ENCODE data around the gene FAM227A. TPM values are rescaled to one million over a fixed set of nuclear protein-coding genes. Genes with fewer than 3 reads are reported as not detected.

FAM227A gene
- 0.83 and 2.5 TPM in 2 replicates for total RNA-seq (2014; rRNA removed; shearing (Covaris generic))

DNA sequence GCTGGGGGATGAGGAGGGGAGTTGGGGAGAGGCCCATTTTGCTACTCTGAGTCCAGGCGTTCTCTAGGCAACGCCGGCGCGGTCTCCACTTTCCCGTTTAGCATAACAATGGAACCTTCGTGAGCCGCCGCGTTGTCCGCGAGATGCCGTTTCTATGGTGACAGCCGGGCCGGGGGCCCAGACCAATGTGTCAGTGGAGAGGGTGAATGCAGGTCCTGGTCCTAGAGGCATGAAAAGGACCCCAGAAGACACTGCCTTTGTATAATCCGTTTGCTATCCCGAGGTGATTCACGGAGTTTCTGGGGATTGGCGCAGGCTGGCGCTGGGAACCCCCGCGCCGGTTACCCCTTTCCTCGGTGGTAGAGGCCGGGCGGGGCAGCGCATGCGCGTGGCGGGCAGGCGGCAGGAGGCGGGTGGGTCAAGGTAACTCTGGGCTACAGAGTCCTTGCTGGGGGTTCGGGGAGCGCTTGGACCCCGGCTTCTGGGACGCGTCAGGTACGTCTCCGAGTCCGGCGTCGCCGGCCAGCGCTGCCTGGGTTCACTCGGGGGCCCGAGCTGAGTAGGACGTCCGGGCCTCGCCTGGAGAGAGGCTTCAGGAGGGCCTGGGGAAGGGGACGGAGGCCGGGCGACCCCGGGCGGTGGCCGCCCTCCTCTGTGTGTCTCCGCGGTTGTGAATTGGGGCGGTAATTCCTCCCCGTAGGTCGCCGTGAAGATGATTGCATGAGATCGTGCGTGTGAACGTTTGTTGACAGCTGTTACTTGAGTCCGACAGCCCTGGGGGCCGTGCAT is at the start of gene FAM227A, which contains the start of gene CBY1:
Gene FAM227A (minus strand): TSS at position 137 of the 789 bp plus-strand sequence. CDS start 6,224 bp downstream, outside the sequence.
Gene CBY1 (plus strand): TSS at position 383 of the 789 bp plus-strand sequence. CDS start 11,417 bp downstream, outside the sequence.
- DNase-seq (ENCODE audit: low spot score) = peak; percentile 60

- peak; percentile 99 for DNase-seq (ENCODE audit: low spot score)
Observed at GRCh38 chr22:38705235-38706100, 49.3 kb upstream of the FAM227A start, which contains the start of gene GTPBP1. GTPBP1 (plus strand) TSS chr22:38705944; CDS start chr22:38705956, 12 bp downstream.

DNA sequence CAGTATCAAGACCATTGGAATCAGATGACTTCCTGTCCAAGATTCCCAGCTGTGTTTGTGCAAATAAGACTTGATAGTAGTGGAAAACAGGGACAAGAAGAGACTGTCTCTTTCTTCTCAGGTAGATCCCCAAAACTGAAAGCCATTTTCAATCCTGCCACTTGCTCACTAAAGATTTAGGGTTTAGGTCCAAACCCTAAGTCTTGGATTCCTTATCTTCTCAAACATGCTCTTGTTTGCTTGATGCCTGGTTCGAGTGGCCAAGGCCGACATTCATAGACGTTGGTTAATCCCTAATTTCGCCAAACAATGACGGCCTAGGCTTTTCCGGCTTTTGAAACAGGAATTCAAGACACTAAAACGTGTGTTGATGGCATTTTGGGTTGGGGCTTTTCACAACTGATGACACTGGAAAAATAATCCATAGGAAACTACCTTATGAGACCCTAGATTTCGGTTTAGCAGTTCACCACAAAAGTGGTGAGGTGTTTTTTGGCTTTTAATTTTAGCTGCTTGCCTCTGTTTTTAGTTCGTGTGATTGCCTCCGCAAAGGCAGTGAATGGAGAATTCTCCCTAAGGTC is 48.6 kb upstream of the FAM227A start:
- no peak for DNase-seq (ENCODE audit: low spot score)

GRCh38 chr22:38700789-38701628 is 44.8 kb upstream of the FAM227A start, which contains the start of gene JOSD1:
JOSD1 (minus strand) TSS chr22:38700943; CDS start chr22:38699987, 956 bp downstream.
- peak; percentile 63 for DNase-seq (ENCODE audit: low spot score)

- no peak for DNase-seq (ENCODE audit: low spot score)
Observed at GRCh38 chr22:38700270-38700788, 44.1 kb upstream of the FAM227A start.

DNA sequence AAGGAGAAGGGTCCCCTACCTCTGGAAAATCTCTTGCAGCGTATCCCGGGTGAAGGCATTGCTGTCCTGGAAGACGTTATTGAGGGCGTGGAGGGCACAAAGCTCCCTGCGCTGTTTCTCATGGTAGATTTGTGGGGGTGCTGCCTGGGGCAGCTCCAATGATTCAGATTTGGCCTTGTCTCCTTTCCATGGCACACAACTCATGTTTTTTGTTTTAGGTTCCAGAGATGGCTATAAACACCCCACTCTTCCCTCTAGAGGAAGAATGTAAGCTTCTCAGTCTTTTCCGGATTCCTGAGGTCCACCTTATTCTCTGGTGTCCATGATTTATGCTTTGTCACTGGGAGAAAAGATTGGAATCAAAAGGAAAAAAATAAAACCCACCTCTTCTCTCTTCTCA is 43.6 kb upstream of the FAM227A start:
- DNase-seq (ENCODE audit: low spot score) = no peak

DNA sequence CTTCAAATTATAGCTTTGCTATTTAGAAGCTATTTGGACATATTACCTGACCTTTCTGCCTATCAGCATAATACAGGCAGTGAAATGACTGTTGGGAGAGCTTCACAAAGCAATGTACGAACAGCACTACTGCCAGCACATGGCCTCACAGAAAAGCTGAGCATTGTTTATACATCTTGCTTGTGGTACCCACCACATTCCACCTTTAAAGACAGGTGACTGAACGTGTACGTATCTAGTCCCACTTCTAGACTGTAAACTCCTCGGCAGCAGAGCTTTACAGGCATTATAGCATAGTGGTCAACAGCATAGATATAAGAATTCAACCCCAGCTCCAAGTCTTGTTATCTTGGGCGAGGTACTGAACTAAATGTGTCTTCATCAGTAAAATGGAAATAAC is 43.0 kb upstream of the FAM227A start:
- no peak for DNase-seq (ENCODE audit: low spot score)

DNA sequence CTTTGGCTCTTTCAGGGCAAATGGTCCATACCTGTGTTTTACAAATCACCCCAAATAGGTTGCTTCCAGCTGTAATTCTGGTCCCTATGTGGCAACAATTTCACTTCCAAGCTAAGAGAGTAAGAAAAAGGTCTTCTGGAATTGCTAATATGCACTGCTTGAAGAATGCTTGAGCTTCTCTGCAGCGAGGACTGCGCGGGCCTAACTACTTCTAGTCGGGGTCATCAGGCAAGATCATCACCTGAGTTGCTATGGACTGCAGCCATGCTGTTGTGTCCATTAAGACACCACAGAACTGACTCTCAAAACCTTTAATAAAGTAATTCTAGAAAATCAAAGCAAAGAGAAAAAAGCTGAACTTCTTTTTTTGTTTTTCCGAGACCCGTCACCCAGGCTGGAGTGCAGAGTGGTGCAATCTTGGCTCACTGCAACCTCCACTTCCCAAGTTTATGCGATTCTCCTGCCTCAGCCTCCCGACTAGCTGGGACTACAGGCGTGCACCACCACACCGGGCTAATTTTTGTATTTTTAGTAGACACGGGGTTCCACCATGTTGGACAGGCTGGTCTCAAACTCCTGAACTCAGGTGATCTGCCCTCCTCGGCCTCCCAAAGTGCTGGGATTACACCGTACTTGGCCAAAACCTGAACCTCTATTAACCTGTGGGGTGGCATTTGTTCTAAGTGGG is 42.4 kb upstream of the FAM227A start:
- DNase-seq (ENCODE audit: low spot score) = no peak

GRCh38 chr22:38697425-38698089 is 41.4 kb upstream of the FAM227A start:
- DNase-seq (ENCODE audit: low spot score) = no peak

- DNase-seq (ENCODE audit: low spot score) = peak; percentile 81
Observed at GRCh38 chr22:38696606-38697424, 40.6 kb upstream of the FAM227A start.

DNA sequence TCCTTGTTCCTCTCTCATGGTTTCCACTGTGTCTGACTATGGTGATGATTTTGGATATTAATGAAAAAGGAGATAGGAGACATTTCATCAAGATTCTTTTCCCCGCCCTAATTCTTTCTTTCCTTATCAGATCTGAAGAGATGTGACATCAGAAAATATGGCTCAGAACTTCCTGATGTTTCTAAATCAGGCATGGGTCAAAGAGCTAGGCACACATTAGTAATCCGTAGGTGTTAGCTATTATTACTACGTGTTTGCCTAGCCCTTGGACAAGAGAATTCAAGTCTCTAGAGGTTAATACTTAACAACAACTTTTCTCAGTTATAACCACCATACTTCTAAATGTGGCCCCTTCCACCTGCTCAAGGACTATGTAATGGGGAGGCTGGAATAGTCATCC is 38.7 kb upstream of the FAM227A start:
- no peak for DNase-seq (ENCODE audit: low spot score)

DNA sequence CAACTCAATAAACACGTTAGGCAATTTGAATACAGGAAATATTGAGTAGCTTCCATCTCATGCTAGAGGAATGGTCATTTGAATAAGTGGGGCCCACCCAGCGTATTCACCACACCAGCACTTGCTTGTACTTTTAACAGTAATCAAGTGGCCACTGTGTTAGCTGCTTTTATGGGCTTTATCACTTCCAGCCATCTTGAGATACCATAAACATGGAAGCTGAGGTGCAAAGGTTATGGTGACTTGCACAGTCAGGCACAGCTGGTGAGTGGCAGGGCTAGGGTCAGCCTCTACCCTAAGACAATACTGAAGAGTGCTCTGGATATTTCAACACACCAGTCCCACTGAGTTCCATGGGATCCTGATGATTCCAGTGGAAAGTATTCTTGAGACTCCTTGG is 37.9 kb upstream of the FAM227A start:
- no peak for DNase-seq (ENCODE audit: low spot score)

- DNase-seq (ENCODE audit: low spot score) = no peak
Observed at GRCh38 chr22:38689651-38690050, 33.5 kb upstream of the FAM227A start.

DNA sequence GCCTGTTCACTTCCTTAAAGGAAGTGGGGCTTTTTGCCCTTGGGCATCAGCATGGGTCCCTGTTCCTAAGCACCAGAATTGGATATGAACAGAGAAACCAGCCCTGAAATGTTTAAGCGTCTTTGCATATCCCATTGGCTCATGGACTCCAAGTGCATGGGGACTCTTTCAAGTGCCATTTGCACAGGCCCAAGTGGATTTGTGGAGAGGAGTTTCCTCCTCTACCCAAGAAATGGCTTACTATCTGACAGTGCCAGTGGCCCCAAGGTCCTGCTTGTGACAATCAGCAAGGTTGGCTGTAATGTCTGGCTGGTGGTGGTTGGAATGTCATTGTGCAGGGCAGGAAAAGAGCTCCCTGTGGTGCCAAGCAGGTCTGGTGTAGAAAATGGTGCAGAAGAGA is 29.6 kb upstream of the FAM227A start:
- no peak for DNase-seq (ENCODE audit: low spot score)

DNA sequence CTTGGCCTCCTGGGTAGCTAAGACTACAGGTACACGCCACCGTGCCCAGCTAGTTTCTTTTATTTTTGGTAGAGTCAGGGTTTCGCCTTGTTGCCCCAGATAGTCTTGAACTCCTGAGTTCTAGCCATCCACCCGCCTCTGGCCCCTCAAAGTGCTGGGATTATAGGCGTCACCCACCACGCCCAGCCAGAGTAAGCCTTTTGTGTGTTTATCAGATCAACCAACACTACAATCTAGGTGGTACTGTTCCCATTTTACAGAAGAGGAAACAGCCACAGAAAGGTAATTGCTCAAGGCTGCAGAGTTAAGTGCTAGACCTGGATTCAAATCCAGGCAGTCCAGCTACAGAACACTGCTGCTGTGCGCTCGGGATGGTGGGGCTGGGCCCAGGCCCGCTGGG is 28.7 kb upstream of the FAM227A start:
- no peak for DNase-seq (ENCODE audit: low spot score)

DNA sequence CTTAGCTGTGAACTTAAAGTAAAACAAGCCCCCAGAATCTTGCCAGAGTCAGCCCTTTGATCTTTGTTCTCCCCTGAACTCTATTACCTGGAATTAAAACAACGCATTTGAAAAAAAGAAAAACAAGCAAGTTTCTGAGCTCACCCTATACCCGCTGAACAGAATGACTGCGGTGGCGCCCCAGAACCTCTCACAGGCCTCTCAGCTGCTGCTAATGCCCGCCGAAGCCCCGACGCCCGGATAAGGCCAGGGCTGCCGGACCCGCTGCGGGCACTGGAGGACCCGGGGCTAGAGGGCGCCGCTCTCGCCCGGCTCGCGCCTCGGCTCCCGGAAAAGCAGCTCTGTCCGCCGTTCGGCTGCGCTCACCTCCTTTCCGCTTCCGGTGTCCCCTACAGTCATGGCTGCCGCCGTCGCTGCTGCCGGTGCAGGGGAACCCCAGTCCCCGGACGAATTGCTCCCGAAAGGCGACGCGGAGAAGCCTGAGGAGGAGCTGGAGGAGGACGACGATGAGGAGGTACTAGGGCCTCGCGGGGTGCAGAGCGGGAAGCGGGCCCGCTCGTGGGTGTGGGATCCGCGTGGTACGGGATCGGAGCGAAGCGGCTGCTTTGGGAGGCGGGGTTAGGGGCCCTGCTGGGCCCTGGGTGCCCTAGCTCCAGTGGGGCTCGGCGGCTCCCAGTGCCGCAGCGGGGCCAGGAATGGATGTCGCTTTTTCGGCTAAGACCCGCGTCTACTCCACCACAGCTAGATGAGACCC is 25.6 kb upstream of the FAM227A start, which contains the start of gene TOMM22:
Gene TOMM22 (plus strand): TSS at position 376 of the 754 bp plus-strand sequence. CDS start 22 bp downstream, at position 398.
- peak; percentile 70 for DNase-seq (ENCODE audit: low spot score)

GRCh38 chr22:38675833-38676232 is 19.6 kb upstream of the FAM227A start:
- no peak for DNase-seq (ENCODE audit: low spot score)

- no peak for DNase-seq (ENCODE audit: low spot score)
Observed at GRCh38 chr22:38674888-38675287, 18.7 kb upstream of the FAM227A start.
